HG03460 (cell line): ENCODE results near the gene GLIPR2.
"Not testable (repeated sequence)": the region's sequence is repeated elsewhere in the genome, so short reads cannot be mapped to it uniquely, and the experiment has no call there.

ENCODE experiments used
- ATAC-seq: cut with Tn5 transposase; IDR thresholded peaks from one replicate; pipeline ENCODE4 v1.9.1; 2021; ENCODE audit not compliant: unreplicated experiment

Gene GLIPR2

GRCh38 chr9:36121971-36122370 lies 14.6 kb upstream of the GLIPR2 start:
- ATAC-seq = no peak

- ATAC-seq = no peak
These were observed 13.0 kb upstream of the GLIPR2 start for GRCh38 chr9:36123515-36123914.

- no peak for ATAC-seq
These were observed 11.3 kb upstream of the GLIPR2 start for GRCh38 chr9:36125062-36125855.

GRCh38 chr9:36126016-36126730 lies 10.4 kb upstream of the GLIPR2 start:
- ATAC-seq = no peak

- no peak for ATAC-seq
These were observed 8.8 kb upstream of the GLIPR2 start for GRCh38 chr9:36127652-36128244.

GRCh38 chr9:36128349-36128748 lies 8.2 kb upstream of the GLIPR2 start:
- ATAC-seq = no peak

- ATAC-seq = no peak
These were observed 7.4 kb upstream of the GLIPR2 start for GRCh38 chr9:36129139-36129538.

GRCh38 chr9:36131666-36132065 lies 4.9 kb upstream of the GLIPR2 start:
- ATAC-seq = not testable (repeated sequence)

- no peak for ATAC-seq
These were observed 4.4 kb upstream of the GLIPR2 start for GRCh38 chr9:36132086-36132485.

- no peak for ATAC-seq
These were observed 1.6 kb upstream of the GLIPR2 start for GRCh38 chr9:36134761-36135505.

- ATAC-seq = no peak
These were observed 727 bp upstream of the GLIPR2 start for GRCh38 chr9:36135741-36136271.

GRCh38 chr9:36136894-36137391 lies 410 bp downstream of the GLIPR2 start:
- no peak for ATAC-seq

- ATAC-seq = no peak
These were observed 965 bp downstream of the GLIPR2 start for GRCh38 chr9:36137392-36138004.

- ATAC-seq = no peak
These were observed 2.0 kb downstream of the GLIPR2 start for GRCh38 chr9:36138496-36138895.

- ATAC-seq = no peak
These were observed 2.4 kb downstream of the GLIPR2 start for GRCh38 chr9:36138901-36139300.

- no peak for ATAC-seq
These were observed 3.9 kb downstream of the GLIPR2 start for GRCh38 chr9:36140086-36141084.

- no peak for ATAC-seq
These were observed 4.8 kb downstream of the GLIPR2 start for GRCh38 chr9:36141288-36141687.

GRCh38 chr9:36141761-36142160 lies 5.2 kb downstream of the GLIPR2 start:
- ATAC-seq = no peak
